Stomach (tissue), 9 donors: ENCODE results near the gene SPOCK2. TPM values are rescaled to one million over a fixed set of nuclear protein-coding genes. Genes with fewer than 3 reads are reported as not detected.
"Not testable (repeated sequence)": the region's sequence is repeated elsewhere in the genome, so short reads cannot be mapped to it uniquely, and the experiment has no call there.

Experiments used
- DNase-seq, 2 donors: peaks; one replicate each; pipeline versions ENCODE4 v3.0.0 to v3.0.0-alpha.2; 2013 to 2019
- H3K27ac ChIP-seq, 5 donors: fragments of 200-600 bp in 4 of 5; sonication (generic) in 4 of 5; one replicate each; pipeline ENCODE4 v1.5.1; 2013 to 2019; ENCODE audit warnings: mild to moderate bottlenecking in 1 of 5, moderate library complexity in 1 of 5
- H3K27me3 ChIP-seq, 3 donors: fragments of 200-600 bp; sonication (generic); one replicate each; pipeline ENCODE4 v1.5.1; 2017 to 2019; ENCODE audit warnings: mixed run types in 1 of 3
- H3K36me3 ChIP-seq, 4 donors: fragments of 200-600 bp; sonication (generic); 1 replicate in 3 of 4; 2 replicates in 1 of 4; pipeline ENCODE4 v1.5.1; 2016 to 2019
- H3K4me1 ChIP-seq, 4 donors: fragments of 200-600 bp; sonication (generic); one replicate each; pipeline ENCODE4 v1.5.1; 2016 to 2019
- H3K4me3 ChIP-seq, 4 donors: fragments of 200-600 bp; sonication (generic) in 3 of 4; one replicate each; pipeline ENCODE4 v1.5.1; 2016 to 2019; ENCODE audit warnings: mild to moderate bottlenecking in 1 of 4
- H3K9me3 ChIP-seq, 4 donors: fragments of 200-600 bp; sonication (generic); one replicate each; pipeline ENCODE4 v1.5.1; 2016 to 2019
- EP300 ChIP-seq: sonication (generic); formaldehyde crosslinking; IDR thresholded peaks from one replicate; pipeline ENCODE4 v1.6.1; 2017; ENCODE audit warnings: antibody characterized with exemption
- POLR2A ChIP-seq, 4 donors: fragments of 450-650 bp; IDR thresholded peaks; one replicate each; pipeline ENCODE4 v1.6.1; 2016; ENCODE audit warnings: antibody characterized with exemption in 4 of 4, control low read depth in 2 of 4, mild to moderate bottlenecking in 1 of 4, moderate library complexity in 1 of 4
- POLR2AphosphoS5 ChIP-seq, 3 donors: sonication (generic); formaldehyde crosslinking; IDR thresholded peaks; one replicate each; pipeline ENCODE4 v1.6.1; 2016; ENCODE audit warnings: antibody characterized with exemption in 3 of 3
- WGBS, 5 donors: extraction: QIAGEN DNeasy Blood & Tissue Kit in 3 of 5; methylation state at CpG; one replicate each; pipeline versions ENCODE4 v1.1.5 to v1.1.7; 2013 to 2018; 5-methylcytosine and 5-hydroxymethylcytosine counted together
- intact Hi-C: fragments of 100-400 bp; cut with DNase I; formaldehyde crosslinking; loops from one replicate; pipeline ENCODE4 v1.15.1; 2023; ENCODE audit warnings: low total_unique reads
- polyA plus RNA-seq, 3 donors: library from polyadenylated mRNA; stranded (reverse); fragments of 200-250 nt; gene quantifications; one replicate each; pipeline ENCODE4 v1.2.3, GENCODE V29; 2013
- total RNA-seq, 5 donors: library from RNA; depleted of rRNA; stranded (reverse); fragments of >200 nt; gene quantifications; one replicate each; pipeline versions ENCODE4 v1.1.0 to v1.2.3, GENCODE V29; 2014 to 2016
- TF ChIP-seq, protein P1 (sequence below), 7 experiments: fragments of 450-650 bp in 4 of 7; fragments of 200-600 bp in 3 of 7; sonication (generic) in 3 of 7; IDR thresholded peaks; one replicate each; pipeline ENCODE4 v1.5.1; 2016 to 2019; ENCODE audit warnings: antibody characterized with exemption in 7 of 7, control low read depth in 2 of 7, mild to moderate bottlenecking in 1 of 7
- donor health status: healthy with polysubstance abuse.
- donor health status: Bipolar disorder and iron deficiency.
- donor health status: healthy.

Gene SPOCK2
- total and polyA plus RNA-seq, 8 donors, result 1.1 to 31.7 (median 4.2) TPM

DNA sequence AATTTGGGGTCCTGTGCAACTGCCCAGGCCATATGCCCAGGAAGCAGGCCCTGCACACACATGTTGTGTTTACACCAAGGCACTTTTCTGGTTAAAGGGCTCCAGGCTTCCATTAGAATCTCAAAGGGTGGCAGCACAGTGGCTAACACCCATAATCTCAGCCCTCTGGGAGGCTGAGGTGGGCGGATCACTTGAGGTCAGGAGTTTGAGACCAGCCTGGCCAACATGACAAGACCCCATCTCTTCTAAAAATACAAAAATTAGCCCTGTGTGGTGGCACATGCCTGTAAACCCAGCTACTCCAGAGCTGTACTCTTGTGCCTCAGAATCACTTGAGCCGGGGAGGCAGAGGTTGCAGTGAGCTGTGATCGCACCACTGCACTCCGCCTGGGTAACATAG is 53.6 kb downstream of the SPOCK2 start:
- 88 to 100% (median 97%) methylated on average over 4 of the region's 4 CpGs for WGBS, 5 donors
- H3K27me3 ChIP-seq, result no peaks in the 10 kb centered on the region

DNA sequence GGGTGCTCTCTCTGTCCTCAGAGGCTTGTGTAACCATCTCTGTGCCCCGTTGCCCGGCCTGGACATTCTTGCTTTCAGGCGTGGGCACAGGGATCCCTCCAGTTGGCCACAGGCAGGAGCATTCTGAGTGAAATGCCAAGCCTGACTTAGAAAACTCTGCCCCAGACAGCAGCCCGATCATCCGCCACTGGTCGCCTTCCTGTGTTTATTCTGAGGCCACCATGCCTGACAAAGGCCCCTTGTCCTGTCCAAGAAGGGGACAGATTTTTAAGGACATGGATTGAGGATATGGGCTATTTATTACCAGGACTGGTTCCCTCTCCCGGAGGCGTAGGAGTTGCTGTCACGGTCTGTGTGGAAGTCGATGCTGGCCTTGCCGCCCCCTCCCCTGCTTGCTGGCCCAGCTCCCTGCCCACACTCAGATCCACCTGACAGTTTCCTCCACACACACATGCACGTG is 54.3 kb downstream of the SPOCK2 start:
- Histone ChIP-seq H3K9me3 (no peaks in the 10 kb centered on the region), H3K27me3 (no peaks in the 10 kb centered on the region), H3K36me3 (no peaks in the 10 kb centered on the region), H3K4me1 (peaks cover 7 to 39% (median 21%) of the 10 kb centered on the region in 4 donors), H3K27ac (no peak overlapping the region), H3K4me3 (no peak overlapping the region)
- DNase-seq, result no peak
- WGBS, 5 donors, result 78 to 89% (median 83%) methylated on average over 12 of the region's 12 CpGs
- intact Hi-C loops, result no loop called here
- no peak for TF ChIP-seq POLR2A (IDR thresholded peaks at IDR 0.05)
- no peak for TF ChIP-seq POLR2AphosphoS5 (IDR thresholded peaks at IDR 0.05)
- TF ChIP-seq, protein P1, sequence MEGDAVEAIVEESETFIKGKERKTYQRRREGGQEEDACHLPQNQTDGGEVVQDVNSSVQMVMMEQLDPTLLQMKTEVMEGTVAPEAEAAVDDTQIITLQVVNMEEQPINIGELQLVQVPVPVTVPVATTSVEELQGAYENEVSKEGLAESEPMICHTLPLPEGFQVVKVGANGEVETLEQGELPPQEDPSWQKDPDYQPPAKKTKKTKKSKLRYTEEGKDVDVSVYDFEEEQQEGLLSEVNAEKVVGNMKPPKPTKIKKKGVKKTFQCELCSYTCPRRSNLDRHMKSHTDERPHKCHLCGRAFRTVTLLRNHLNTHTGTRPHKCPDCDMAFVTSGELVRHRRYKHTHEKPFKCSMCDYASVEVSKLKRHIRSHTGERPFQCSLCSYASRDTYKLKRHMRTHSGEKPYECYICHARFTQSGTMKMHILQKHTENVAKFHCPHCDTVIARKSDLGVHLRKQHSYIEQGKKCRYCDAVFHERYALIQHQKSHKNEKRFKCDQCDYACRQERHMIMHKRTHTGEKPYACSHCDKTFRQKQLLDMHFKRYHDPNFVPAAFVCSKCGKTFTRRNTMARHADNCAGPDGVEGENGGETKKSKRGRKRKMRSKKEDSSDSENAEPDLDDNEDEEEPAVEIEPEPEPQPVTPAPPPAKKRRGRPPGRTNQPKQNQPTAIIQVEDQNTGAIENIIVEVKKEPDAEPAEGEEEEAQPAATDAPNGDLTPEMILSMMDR (IDR thresholded peaks at IDR 0.05), result no peak
- TF ChIP-seq EP300, result no peak

More for the DNA sequence above, 53.6 kb downstream of the SPOCK2 start:
- TF ChIP-seq POLR2AphosphoS5 (IDR thresholded peaks at IDR 0.05) (no peak), POLR2A (IDR thresholded peaks at IDR 0.05) (no peak), EP300 (no peak)
- TF ChIP-seq, protein P1 (IDR thresholded peaks at IDR 0.05), result no peak
- intact Hi-C loops, result loop anchor here (5.0 kb wide), 1 partner anchor 82 kb away; no protein-coding TSS in a partner anchor
- H3K27ac ChIP-seq, result no peak overlapping the region
- peaks cover 7 to 35% (median 19%) of the 10 kb centered on the region in 4 donors for H3K4me1 ChIP-seq
- H3K9me3 ChIP-seq, result no peaks in the 10 kb centered on the region
- H3K4me3 ChIP-seq, result no peak overlapping the region
- no peak for DNase-seq
- H3K36me3 ChIP-seq, result no peaks in the 10 kb centered on the region

DNA sequence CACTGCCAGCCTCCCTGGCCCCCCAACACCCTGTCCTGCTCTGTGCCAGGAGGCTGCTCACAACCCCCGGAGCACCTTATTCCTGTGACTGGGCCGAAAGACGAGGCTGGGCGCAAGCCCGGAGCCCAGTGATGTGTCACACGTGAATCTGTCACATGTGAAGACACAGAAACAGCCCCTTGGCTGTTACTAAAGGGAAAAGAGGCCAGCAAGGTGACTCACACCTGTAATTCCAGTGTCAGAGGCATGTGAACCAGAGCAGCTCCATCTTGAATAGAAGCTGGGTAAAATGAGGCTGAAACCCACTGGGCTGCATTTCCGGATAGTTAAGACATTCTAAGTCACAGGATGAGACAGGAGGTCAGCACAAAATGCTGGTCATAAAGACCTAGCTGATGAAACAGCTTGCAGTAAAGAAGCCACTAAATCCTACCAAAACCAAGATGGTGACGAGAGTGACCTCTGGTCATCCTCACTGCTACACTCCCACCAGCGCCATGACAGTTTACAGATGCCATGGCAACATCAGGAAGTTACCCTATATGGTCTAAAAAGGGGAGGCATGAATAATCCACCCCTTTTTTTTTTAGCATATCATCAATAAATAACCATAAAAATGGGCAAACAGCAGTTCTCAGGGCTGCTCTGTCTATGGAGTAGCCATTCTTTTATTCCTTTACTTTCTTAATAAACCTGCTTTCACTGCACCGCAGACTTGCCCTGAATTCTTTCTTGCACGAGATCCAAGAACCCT is 55.8 kb downstream of the SPOCK2 start:
- DNase-seq, H3K27me3 ChIP-seq, H3K36me3 ChIP-seq, H3K27ac ChIP-seq, H3K4me3 ChIP-seq, intact Hi-C loops, H3K9me3 ChIP-seq: not testable (repeated sequence)
- WGBS, 5 donors, result 81 to 93% (median 84%) methylated on average over 11 of the region's 11 CpGs
- peaks cover 7 to 31% (median 19%) of the 10 kb centered on the region in 4 donors for H3K4me1 ChIP-seq

DNA sequence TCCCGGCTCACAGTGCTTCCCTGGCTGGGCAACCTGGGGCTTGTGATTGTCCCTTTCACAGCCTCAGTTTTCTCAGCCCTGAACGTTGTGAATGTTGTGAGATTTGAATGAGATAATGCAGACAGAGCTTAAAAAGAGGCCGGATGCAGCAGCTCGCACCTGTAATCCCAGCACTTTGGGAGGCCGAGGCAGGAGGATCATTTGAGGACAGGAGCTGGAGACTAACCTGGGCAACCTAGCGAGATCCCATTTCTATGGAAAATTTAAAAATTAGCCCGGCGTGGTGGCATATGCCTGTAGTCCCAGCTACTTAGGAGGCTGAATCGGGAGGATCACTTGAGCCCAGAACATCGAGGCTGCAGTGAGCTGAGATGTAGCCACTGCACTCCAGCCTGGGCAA is 56.6 kb downstream of the SPOCK2 start:
- intact Hi-C loops, result no loop called here
- WGBS, 5 donors, result 87 to 91% (median 90%) methylated on average over 10 of the region's 10 CpGs

More for the DNA sequence above, 56.6 kb downstream of the SPOCK2 start:
- H3K36me3 ChIP-seq, result no peaks in the 10 kb centered on the region
- no peaks in the 10 kb centered on the region for H3K27me3 ChIP-seq
- peaks cover 7 to 39% (median 28%) of the 10 kb centered on the region in 4 donors for H3K4me1 ChIP-seq
- no peaks in the 10 kb centered on the region for H3K9me3 ChIP-seq
- H3K4me3 ChIP-seq, result no peak overlapping the region
- no peak for DNase-seq
- H3K27ac ChIP-seq, result peak overlapping the region in 1 of 5 donors; percentile 54
- TF ChIP-seq POLR2AphosphoS5 (IDR thresholded peaks at IDR 0.05) (no peak), POLR2A (IDR thresholded peaks at IDR 0.05) (no peak), EP300 (no peak)
- TF ChIP-seq, protein P1 (IDR thresholded peaks at IDR 0.05), result no peak
